Measurements from ENCODE around the gene S100A1. TPM values are rescaled to one million over a fixed set of nuclear protein-coding genes. Genes with fewer than 3 reads are reported as not detected.

Gene S100A1
- total RNA-seq, 1 experiment from 2014 or later, result not detected

DNA sequence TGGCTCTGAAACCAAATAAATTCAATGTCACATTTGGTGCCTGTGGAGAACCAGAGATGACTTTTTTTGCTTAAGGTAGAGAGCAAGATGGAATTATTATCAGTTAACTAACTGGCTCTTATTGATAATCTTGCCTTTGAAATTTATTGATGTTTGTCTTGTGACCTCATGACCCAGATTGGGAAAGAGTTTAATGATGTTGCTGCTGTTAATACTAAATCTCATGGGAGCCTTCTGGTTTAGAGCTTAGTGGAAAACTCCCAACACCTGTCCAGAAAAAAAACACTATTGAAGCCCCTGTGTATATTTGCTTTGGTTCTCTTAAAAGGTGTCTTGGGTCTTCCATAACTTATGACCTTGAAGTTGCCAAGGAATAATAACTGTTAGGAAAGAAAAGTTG is 15.6 kb downstream of the S100A1 start:
- no peak overlapping the region for H4K8ac ChIP-seq (replicated peaks; ENCODE audit: insufficient read length, low read depth, low read length)
- H3K4me2 ChIP-seq (ENCODE audit: insufficient read depth, insufficient read length, low read length), result no peak overlapping the region
- H3K27ac Mint-ChIP-seq, result no peak overlapping the region
- H3K79me1 ChIP-seq (ENCODE audit: insufficient read depth, low read depth, low read length, poor library complexity, severe bottlenecking), result peaks cover 4% of the 10 kb centered on the region
- no peak overlapping the region for H3K4ac ChIP-seq (ENCODE audit: low read depth, low read length)
- H4K91ac ChIP-seq (ENCODE audit: insufficient read length, low read depth, low read length), result no peak overlapping the region
- no peak overlapping the region for H3K4me3 Mint-ChIP-seq
- H3K56ac ChIP-seq (ENCODE audit: insufficient read length, low read depth, low read length), result no peak overlapping the region
- H3K14ac ChIP-seq (ENCODE audit: insufficient read depth, low read length), result no peak overlapping the region
- TF ChIP-seq, protein P1, sequence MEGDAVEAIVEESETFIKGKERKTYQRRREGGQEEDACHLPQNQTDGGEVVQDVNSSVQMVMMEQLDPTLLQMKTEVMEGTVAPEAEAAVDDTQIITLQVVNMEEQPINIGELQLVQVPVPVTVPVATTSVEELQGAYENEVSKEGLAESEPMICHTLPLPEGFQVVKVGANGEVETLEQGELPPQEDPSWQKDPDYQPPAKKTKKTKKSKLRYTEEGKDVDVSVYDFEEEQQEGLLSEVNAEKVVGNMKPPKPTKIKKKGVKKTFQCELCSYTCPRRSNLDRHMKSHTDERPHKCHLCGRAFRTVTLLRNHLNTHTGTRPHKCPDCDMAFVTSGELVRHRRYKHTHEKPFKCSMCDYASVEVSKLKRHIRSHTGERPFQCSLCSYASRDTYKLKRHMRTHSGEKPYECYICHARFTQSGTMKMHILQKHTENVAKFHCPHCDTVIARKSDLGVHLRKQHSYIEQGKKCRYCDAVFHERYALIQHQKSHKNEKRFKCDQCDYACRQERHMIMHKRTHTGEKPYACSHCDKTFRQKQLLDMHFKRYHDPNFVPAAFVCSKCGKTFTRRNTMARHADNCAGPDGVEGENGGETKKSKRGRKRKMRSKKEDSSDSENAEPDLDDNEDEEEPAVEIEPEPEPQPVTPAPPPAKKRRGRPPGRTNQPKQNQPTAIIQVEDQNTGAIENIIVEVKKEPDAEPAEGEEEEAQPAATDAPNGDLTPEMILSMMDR (conservative IDR thresholded peaks at IDR 0.05), result no peak
- H2BK12ac ChIP-seq (ENCODE audit: insufficient read length, low read depth, low read length), result no peak overlapping the region
- H3K9me3 Mint-ChIP-seq, result no peaks in the 10 kb centered on the region
- no peaks in the 10 kb centered on the region for H3K79me2 ChIP-seq (ENCODE audit: insufficient read depth, low read length)
- H2BK20ac ChIP-seq (ENCODE audit: low read depth, low read length, poor library complexity, severe bottlenecking), result no peak overlapping the region
- no peak overlapping the region for H3T11ph ChIP-seq (ENCODE audit: low read length)
- H2AK5ac ChIP-seq (ENCODE audit: insufficient read length, low read length), result no peak overlapping the region
- H3K36me3 Mint-ChIP-seq (ENCODE audit: insufficient read depth in 1 of 3, low read depth in 3 of 3), result peaks cover 44 to 78% (median 72%) of the 10 kb centered on the region in 3 experiments; a peak in 6 of 7 replicates
- no peaks in the 10 kb centered on the region for H3K9me3 ChIP-seq (ENCODE audit: control insufficient read depth, low read depth, low read length)
- no peaks in the 10 kb centered on the region for H3K27me3 ChIP-seq (ENCODE audit: insufficient read depth, low read length)
- no peak overlapping the region for H3K9ac ChIP-seq (ENCODE audit: extremely low read depth, insufficient read length, low read length)
- H2AFZ ChIP-seq (ENCODE audit: low read length), result no peak overlapping the region
- DNase-seq, result no peak
- no peak overlapping the region for H4K5ac ChIP-seq (ENCODE audit: insufficient read length, low read depth, low read length)
- no peak overlapping the region for H2BK120ac ChIP-seq (ENCODE audit: low read depth, low read length, poor library complexity, severe bottlenecking)
- H3K23ac ChIP-seq (ENCODE audit: insufficient read length, low read depth, low read length), result no peak overlapping the region
- no peak overlapping the region for H2BK15ac ChIP-seq (ENCODE audit: low read depth, low read length)
- H3K23me2 ChIP-seq (ENCODE audit: insufficient read length, low read depth, low read length, poor library complexity, severe bottlenecking), result no peaks in the 10 kb centered on the region
- H3K27ac ChIP-seq (ENCODE audit: insufficient read length, low read depth, low read length), result no peak overlapping the region
- no peaks in the 10 kb centered on the region for H4K20me1 ChIP-seq (ENCODE audit: control insufficient read depth, insufficient read depth, insufficient read length)
- H3K4me1 Mint-ChIP-seq, result peaks cover 6% of the 10 kb centered on the region in 2 experiments
- no peaks in the 10 kb centered on the region for H3K4me1 ChIP-seq (ENCODE audit: insufficient read depth, low read length)
- no peak overlapping the region for H3K18ac ChIP-seq (ENCODE audit: insufficient read length, low read depth, low read length)
- H3K27me3 Mint-ChIP-seq (ENCODE audit: low read depth), result no peaks in the 10 kb centered on the region
- H2BK5ac ChIP-seq (ENCODE audit: insufficient read length, low read length), result no peak overlapping the region

All from H9 (cell line).